Measurements from ENCODE around the gene LRRC57.

Gene LRRC57

DNA sequence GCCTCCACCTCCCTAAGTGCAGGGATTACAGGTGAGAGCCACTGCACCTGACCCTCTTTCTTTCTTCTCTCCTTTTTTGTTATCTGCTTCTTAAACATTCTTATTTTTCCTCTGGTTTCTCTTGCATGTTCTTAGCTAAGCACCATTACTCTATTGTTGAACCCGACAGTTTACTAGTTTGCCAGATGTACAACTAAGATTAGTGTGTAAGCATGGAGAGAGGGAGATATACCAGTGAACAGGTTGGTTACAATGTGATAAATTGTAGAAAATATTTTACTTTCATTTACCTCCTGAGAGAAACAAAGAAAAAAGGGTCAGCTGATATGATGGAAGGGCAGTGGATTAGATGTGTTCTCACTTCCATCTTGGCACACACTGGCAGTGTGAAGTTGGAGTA lies 5.0 kb upstream of the LRRC57 start:
- no peak overlapping the region for H3K9ac ChIP-seq (ENCODE audit: low read length)
- TF ChIP-seq EZH2 (optimal IDR thresholded peaks at IDR 0.05; ENCODE audit: low read depth, low read length) (no peak), EZH2phosphoT487 (IDR thresholded peaks at IDR 0.05; ENCODE audit: low read length) (no peak)
- TF ChIP-seq, protein P1, sequence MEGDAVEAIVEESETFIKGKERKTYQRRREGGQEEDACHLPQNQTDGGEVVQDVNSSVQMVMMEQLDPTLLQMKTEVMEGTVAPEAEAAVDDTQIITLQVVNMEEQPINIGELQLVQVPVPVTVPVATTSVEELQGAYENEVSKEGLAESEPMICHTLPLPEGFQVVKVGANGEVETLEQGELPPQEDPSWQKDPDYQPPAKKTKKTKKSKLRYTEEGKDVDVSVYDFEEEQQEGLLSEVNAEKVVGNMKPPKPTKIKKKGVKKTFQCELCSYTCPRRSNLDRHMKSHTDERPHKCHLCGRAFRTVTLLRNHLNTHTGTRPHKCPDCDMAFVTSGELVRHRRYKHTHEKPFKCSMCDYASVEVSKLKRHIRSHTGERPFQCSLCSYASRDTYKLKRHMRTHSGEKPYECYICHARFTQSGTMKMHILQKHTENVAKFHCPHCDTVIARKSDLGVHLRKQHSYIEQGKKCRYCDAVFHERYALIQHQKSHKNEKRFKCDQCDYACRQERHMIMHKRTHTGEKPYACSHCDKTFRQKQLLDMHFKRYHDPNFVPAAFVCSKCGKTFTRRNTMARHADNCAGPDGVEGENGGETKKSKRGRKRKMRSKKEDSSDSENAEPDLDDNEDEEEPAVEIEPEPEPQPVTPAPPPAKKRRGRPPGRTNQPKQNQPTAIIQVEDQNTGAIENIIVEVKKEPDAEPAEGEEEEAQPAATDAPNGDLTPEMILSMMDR (IDR thresholded peaks at IDR 0.05; ENCODE audit: low read length): no peak
- H2AFZ ChIP-seq (ENCODE audit: low read length): no peak overlapping the region
- no peak overlapping the region; the same call in 1 of the 2 replicates for H3K27ac ChIP-seq (ENCODE audit: low read length)
- H3K27me3 ChIP-seq (replicated peaks; ENCODE audit: insufficient read depth, low read length): no peaks in the 10 kb centered on the region
- peaks cover 21% of the 10 kb centered on the region for H3K4me1 ChIP-seq (ENCODE audit: low read length)
- H3K9me2 ChIP-seq (replicated peaks; ENCODE audit: insufficient read depth, low read length): no peaks in the 10 kb centered on the region
- peaks cover 18% of the 10 kb centered on the region; the same call in 1 of the 2 replicates for H3F3A ChIP-seq (ENCODE audit: insufficient read depth, low read length)
- H3K4me3 ChIP-seq (ENCODE audit: low read length): no peak overlapping the region
- H3K36me3 ChIP-seq (replicated peaks; ENCODE audit: insufficient read depth, low read length): no peaks in the 10 kb centered on the region; the same call in 1 of the 2 replicates
- no peaks in the 10 kb centered on the region for H3K9me3 ChIP-seq (replicated peaks; ENCODE audit: insufficient read depth, low read length)
- H4K20me1 ChIP-seq (ENCODE audit: insufficient read depth, low read length): peaks cover 5% of the 10 kb centered on the region; the same call in 1 of the 2 replicates
- peaks cover 89% of the 10 kb centered on the region for H3K79me2 ChIP-seq (ENCODE audit: low read length)
- no peak for DNase-seq
- peak overlapping the region; percentile 20 for H3K4me2 ChIP-seq (ENCODE audit: low read depth, low read length)

GRCh38 chr15:42549741-42550392 lies 1.3 kb upstream of the LRRC57 start:
- Histone ChIP-seq H3K27me3 (replicated peaks; ENCODE audit: insufficient read depth, low read length) (no peaks in the 10 kb centered on the region), H3K36me3 (replicated peaks; ENCODE audit: insufficient read depth, low read length) (no peaks in the 10 kb centered on the region), H4K20me1 (ENCODE audit: insufficient read depth, low read length) (peaks cover 5% of the 10 kb centered on the region; the same call in 1 of the 2 replicates), H2AFZ (ENCODE audit: low read length) (no peak overlapping the region), H3K9me3 (replicated peaks; ENCODE audit: insufficient read depth, low read length) (no peaks in the 10 kb centered on the region), H3K79me2 (ENCODE audit: low read length) (peaks cover 89% of the 10 kb centered on the region), H3K4me2 (ENCODE audit: low read depth, low read length) (peak overlapping the region; percentile 56), H3K9ac (ENCODE audit: low read length) (peak overlapping the region; percentile 96; the same call in 1 of the 2 replicates), H3K27ac (ENCODE audit: low read length) (peak overlapping the region; percentile 59; the same call in 1 of the 2 replicates), H3K4me3 (ENCODE audit: low read length) (peak overlapping the region; percentile 88), H3K4me1 (ENCODE audit: low read length) (peaks cover 36% of the 10 kb centered on the region), H3K9me2 (replicated peaks; ENCODE audit: insufficient read depth, low read length) (no peaks in the 10 kb centered on the region), H3F3A (ENCODE audit: insufficient read depth, low read length) (peaks cover 26% of the 10 kb centered on the region)
- DNase-seq: no peak
- no peak for TF ChIP-seq EZH2phosphoT487 (IDR thresholded peaks at IDR 0.05; ENCODE audit: low read length)
- TF ChIP-seq EZH2 (optimal IDR thresholded peaks at IDR 0.05; ENCODE audit: low read depth, low read length): no peak
- TF ChIP-seq, protein P1 (IDR thresholded peaks at IDR 0.05; ENCODE audit: low read length): no peak

- 0 out of 2 replicates have a peak, but pooled peaks cover 1% of the 10 kb centered on the region for H3K36me3 ChIP-seq (replicated peaks; ENCODE audit: insufficient read depth, low read length)
- no peak for TF ChIP-seq EZH2 (optimal IDR thresholded peaks at IDR 0.05; ENCODE audit: low read depth, low read length)
- TF ChIP-seq EZH2phosphoT487 (IDR thresholded peaks at IDR 0.05; ENCODE audit: low read length): no peak
- TF ChIP-seq, protein P1 (IDR thresholded peaks at IDR 0.05; ENCODE audit: low read length): no peak
These were observed 469 bp upstream of the LRRC57 start for GRCh38 chr15:42549032-42549491.

More at GRCh38 chr15:42549032-42549491, 469 bp upstream of the LRRC57 start:
- Histone ChIP-seq H3K4me2 (ENCODE audit: low read depth, low read length) (peak overlapping the region; percentile 89; the same call in 1 of the 2 replicates), H3K27me3 (replicated peaks; ENCODE audit: insufficient read depth, low read length) (no peaks in the 10 kb centered on the region), H3K4me1 (ENCODE audit: low read length) (peaks cover 36% of the 10 kb centered on the region), H3K4me3 (ENCODE audit: low read length) (peak overlapping the region; percentile 88), H3K27ac (ENCODE audit: low read length) (peak overlapping the region; percentile 72), H3K9me3 (replicated peaks; ENCODE audit: insufficient read depth, low read length) (no peaks in the 10 kb centered on the region), H2AFZ (ENCODE audit: low read length) (peak overlapping the region; percentile 73), H4K20me1 (ENCODE audit: insufficient read depth, low read length) (peaks cover 5% of the 10 kb centered on the region; the same call in 1 of the 2 replicates), H3K9me2 (replicated peaks; ENCODE audit: insufficient read depth, low read length) (no peaks in the 10 kb centered on the region), H3K9ac (ENCODE audit: low read length) (peak overlapping the region; percentile 96), H3K79me2 (ENCODE audit: low read length) (peaks cover 81% of the 10 kb centered on the region), H3F3A (ENCODE audit: insufficient read depth, low read length) (peaks cover 26% of the 10 kb centered on the region)
- DNase-seq: peak; percentile 46

Data from MM.1S (cell line).